Measurements from ENCODE around the gene M1AP.

Gene M1AP

GRCh38 chr2:74588664-74589063, 59.5 kb downstream of the M1AP start:
- DNase-seq: no peak

- DNase-seq: peak; percentile 84
These were observed 60.4 kb downstream of the M1AP start for GRCh38 chr2:74587664-74588277.

DNA sequence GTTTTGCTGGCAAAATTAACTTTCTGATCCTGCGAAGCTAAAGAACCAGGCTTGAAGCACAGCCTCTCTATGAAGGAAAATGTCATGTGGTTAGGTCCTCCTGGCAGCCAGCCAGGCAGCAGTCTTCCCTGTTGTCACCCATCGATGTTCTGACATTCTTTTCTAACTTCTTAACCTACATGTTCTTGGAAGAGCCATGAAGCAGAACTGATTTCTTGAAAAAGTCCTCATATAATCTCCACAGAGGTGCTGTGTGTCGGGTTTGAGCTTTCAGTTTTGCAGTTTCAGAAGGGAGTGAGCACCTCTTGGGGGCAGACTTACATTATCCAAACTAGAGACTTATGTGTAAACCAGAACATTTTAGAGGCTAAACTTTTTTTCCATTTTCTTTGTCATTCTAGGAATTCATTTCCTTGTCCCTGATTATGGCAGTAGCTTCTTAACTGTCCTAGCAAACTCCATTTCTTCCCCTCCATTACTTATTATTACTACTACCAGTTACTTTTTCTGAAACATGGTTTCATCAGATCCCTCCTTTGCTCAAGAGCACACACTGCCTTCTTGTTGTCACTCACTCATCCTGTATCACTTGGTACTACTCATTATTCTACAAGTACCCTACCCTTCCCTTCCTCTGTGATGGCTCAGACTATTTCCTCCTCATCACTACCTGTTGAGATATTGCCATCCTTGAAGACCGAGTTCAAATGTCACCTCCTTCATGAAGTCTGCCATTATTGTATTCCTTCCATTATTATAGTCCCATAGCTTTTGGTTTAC, 62.5 kb downstream of the M1AP start:
- DNase-seq: no peak

GRCh38 chr2:74584088-74584645, 64.0 kb downstream of the M1AP start:
- no peak for DNase-seq

GRCh38 chr2:74583504-74583903, 64.6 kb downstream of the M1AP start:
- DNase-seq: no peak

GRCh38 chr2:74582184-74582583, 65.9 kb downstream of the M1AP start:
- DNase-seq: no peak

GRCh38 chr2:74581463-74581862, 66.7 kb downstream of the M1AP start:
- no peak for DNase-seq

DNA sequence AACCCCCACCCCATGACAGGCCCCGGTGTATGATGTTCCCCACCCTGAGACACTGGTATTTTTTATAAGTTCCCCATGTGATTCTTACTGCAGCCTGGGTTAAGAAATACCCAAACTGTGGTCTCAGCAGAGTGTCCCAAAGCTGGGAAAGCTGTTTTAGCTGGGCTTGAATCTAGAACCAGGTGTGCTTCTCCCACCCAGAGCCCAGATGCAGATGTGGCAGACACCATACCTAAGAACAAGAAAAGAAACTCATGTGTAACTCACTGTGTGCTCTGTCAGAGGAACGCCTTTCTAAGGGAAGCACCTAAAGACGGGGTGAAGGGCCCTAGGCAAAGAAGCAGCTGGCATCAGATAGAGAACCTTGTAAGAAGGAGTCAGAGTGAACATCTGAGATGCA, 69.7 kb downstream of the M1AP start:
- no peak for DNase-seq

DNA sequence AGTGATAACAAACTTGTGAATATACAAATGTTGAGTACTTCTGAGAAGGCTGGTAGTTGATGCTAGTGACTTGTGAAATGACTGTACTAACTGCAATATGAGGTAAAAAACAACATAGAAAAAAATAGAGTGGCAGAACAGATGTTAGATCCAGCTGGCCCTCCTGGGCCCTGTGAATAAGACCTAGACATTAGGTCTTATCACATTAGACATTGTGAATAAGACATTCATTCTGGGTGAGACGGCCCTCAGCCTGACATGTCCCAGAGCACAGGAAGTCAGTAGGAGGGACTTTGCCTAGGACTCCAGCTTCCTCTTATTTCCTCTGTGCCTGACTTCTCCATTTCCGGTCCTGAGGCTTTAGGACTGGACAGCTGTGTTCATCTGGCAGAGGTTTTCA, 70.7 kb downstream of the M1AP start:
- DNase-seq: no peak

- DNase-seq: no peak
These were observed 71.3 kb downstream of the M1AP start for GRCh38 chr2:74576863-74577229.

GRCh38 chr2:74576211-74576862, 71.8 kb downstream of the M1AP start:
- no peak for DNase-seq

DNA sequence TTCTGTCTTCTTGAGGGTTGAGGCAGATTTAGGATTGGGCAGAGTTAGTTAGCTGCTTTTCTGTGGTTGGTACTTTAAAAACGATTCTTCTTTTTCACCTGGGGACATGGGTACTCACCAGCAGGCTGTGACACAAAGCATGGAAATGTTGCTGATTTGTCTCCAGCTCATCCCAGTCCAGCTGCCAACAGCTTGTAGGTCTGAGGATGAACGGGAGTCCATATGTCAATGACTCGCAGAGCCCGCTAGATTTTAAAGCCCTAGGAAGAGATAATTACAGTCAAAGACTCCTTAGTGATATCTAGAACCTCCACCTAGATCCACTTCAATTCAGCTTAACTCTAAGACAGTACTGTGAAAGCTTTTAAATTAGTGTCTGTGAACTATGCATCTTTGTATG, 72.8 kb downstream of the M1AP start:
- no peak for DNase-seq

DNA sequence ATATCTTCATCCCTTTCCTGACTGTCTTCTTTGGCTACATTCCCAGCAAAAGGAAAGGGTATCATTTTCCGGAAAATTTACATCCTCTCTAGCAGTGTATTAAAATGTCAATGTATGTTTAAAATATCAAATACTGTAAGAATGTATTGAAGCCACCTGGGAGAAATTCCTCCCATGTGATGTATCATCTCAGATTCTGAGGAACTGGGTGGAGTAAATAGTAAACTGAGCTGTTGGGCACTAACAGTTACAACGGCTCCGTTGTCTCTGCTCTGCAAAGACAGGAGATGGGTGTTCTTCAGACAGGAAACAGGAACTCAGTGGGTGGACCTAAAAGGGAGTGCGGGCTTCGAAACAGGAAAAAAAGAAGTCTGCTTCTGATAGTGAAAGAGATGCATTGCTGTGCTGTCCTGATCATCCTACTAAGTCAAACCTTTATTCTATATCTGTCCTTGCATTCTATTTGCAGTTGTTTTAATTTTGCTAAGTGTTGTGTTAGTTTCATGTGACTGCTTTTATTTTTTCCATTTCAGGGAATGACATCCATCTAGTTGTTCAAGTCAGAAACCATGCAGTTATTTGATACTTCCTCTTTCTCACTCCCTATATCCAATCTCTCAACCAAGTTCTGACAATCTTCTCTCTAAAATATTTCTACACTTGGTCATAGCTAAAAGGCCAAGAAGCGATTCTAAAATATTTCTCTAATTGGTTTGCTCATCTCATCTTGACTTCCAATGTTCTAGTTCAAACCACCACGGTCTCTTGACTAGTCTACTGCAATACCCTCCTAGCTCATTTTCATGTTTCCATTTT, 74.2 kb downstream of the M1AP start:
- DNase-seq: no peak

DNA sequence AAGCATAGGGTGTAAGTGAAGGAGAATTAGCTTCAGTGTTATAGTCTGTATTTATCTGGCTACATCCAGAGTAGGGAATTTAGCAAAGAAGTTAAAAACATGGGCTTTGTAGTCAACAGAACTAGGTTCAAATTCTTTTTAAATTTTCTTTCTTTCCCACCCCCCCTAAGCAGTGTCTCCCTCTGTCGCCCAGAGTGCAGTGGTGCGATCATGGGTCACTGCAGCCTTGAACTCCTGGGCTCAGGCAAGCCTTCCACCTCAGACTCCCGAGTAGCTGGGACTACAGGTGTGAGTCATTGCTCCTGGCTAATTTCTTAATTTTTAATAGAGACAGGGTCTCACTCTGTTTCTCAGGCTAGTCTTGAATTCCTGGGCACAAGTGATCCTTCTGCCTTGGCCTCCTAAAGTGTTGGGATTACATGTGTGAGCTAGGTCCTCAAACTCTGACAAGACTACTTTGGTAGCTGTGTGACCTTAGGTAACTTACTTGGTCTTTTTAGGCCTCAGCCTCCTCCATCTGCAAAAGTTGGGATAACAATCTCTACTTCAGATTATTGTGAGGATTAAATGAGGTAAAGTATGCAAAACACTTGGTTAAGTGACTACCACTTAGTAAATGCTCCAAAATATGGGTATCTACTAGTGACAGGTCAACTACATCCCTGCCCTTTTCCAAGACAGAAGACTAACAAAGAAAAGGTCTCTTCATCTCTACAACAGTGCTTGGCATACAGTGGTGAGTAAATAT, 75.8 kb downstream of the M1AP start:
- DNase-seq: no peak

- no peak for DNase-seq
These were observed 77.1 kb downstream of the M1AP start for GRCh38 chr2:74571058-74571457.

DNA sequence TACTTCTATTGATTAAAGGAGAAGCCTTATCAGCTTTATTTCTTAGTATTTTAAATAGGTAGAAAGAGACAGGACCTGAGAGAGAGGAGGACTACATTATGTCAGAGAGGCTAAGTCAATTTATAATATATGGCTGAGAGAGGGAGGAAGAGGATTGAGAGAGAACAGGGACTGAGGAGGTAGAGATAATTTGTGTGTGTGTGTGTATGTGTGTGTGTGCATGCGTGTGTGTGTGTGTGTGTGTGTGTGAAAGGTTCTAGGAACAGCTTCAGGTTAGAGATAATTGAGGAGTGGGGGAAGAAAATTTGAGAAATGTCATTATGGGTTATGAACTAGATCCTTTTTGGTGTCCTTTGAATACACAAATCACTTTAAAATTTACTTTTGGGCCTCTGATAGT, 78.4 kb downstream of the M1AP start:
- no peak for DNase-seq

GRCh38 chr2:74567881-74568280, 80.2 kb downstream of the M1AP start:
- DNase-seq: no peak

DNA sequence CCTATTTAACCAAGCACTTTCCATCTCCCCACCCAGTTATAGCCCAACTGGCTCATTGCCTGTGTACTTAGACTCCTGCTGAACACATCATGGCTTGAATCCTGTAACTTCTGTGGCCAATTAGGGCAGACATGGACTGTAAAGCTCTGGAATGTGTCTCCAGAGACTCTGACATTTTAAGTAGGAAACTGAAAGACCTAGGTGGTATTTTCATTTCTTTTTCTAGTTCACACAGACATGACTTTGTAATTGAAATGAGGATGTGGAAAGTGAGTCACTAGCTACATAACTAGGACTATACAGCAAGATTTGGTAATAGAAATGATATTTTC, 81.4 kb downstream of the M1AP start:
- no peak for DNase-seq

GRCh38 chr2:74566076-74566753, 81.9 kb downstream of the M1AP start:
- DNase-seq: no peak

DNA sequence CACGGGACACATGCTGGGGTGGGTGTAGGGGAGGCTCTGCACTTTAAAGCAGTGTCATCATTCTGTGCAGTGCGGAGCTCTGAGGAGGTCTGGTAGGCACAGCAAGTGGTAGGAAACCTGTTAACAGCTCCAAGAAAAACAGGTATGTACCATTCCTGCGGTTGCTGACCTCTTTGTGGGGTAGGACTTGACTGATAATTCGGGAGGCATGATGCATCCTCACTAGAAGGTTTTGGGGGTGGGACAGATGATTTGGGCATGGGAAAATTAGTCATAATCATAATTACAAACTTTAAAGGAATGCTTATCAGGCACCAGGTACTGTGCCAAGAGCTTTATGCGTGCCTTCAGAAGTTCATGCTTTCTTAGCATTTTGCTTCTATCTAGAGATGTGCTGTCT, 83.9 kb downstream of the M1AP start:
- no peak for DNase-seq

- no peak for DNase-seq
These were observed 85.9 kb downstream of the M1AP start for GRCh38 chr2:74562126-74562775.

All from NCI-H2227 treated with DMSO at 0.1 percent for 48 hours (cell line).